OCI-LY1 (cell line): ENCODE measurements around the gene CD79A.

ENCODE experiments used
- EZH2 ChIP-seq: fragments of 200-600 bp; sonication (generic), shearing (Covaris generic); IDR thresholded peaks from 2 replicates; pipeline ENCODE4 v1.8.0; 2017; ENCODE audit warnings: borderline replicate concordance, mixed run types, mild to moderate bottlenecking, antibody characterized with exemption, low read length, moderate library complexity, mixed read lengths
- TF ChIP-seq, protein P1 (sequence below): fragments of 200-600 bp; sonication (generic), shearing (Covaris generic); IDR thresholded peaks from 2 replicates; pipeline ENCODE4 v1.5.1; 2017; ENCODE audit warnings: mild to moderate bottlenecking, antibody characterized with exemption, low read length, moderate library complexity, mixed read lengths

DNA sequence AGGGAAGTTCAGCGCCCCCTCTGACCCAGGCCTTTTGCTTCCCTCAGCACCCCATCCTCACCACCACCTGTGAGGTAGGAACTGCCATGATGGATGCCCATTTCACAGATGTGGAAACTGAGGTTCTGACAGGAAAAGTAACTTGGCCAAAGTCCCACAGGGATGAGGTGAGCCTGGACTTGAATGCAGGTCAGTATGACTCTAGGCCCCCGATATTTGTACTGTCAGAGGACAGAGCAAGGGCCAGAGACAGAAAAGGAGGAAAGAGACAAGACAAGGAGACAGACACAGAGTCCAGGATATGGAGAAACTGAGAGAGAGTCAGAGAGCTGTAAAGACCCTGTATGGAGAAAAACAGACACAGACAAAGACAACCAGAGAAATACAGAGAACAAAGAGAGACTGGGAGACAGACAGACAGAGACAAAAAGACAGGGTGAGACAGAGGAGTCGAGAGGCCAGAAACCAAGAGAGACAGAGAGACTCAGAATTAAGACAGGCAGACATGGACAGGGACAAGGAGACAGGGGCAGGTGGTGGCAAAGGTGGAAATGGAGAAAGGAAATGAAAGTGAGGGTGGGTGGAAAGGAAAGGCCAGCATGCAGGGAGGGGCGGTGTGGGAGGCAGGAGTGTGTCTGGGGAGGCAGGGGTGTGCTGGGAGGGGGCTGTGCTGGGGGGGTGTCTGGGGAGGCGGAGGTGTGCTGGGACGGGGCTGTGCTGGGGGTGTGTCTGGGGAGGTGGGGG, 46.1 kb downstream of the CD79A start:
- TF ChIP-seq, protein P1, sequence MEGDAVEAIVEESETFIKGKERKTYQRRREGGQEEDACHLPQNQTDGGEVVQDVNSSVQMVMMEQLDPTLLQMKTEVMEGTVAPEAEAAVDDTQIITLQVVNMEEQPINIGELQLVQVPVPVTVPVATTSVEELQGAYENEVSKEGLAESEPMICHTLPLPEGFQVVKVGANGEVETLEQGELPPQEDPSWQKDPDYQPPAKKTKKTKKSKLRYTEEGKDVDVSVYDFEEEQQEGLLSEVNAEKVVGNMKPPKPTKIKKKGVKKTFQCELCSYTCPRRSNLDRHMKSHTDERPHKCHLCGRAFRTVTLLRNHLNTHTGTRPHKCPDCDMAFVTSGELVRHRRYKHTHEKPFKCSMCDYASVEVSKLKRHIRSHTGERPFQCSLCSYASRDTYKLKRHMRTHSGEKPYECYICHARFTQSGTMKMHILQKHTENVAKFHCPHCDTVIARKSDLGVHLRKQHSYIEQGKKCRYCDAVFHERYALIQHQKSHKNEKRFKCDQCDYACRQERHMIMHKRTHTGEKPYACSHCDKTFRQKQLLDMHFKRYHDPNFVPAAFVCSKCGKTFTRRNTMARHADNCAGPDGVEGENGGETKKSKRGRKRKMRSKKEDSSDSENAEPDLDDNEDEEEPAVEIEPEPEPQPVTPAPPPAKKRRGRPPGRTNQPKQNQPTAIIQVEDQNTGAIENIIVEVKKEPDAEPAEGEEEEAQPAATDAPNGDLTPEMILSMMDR: no peak
- no peak for TF ChIP-seq EZH2
